Measurements from ENCODE around the gene OR3A2. TPM values are rescaled to one million over a fixed set of nuclear protein-coding genes. Genes with fewer than 3 reads are reported as not detected.
"Not testable (repeated sequence)": the region's sequence is repeated elsewhere in the genome, so short reads cannot be mapped to it uniquely, and the experiment has no call there.

Gene OR3A2
- total and polyA plus RNA-seq, 8 donors: not detected

DNA sequence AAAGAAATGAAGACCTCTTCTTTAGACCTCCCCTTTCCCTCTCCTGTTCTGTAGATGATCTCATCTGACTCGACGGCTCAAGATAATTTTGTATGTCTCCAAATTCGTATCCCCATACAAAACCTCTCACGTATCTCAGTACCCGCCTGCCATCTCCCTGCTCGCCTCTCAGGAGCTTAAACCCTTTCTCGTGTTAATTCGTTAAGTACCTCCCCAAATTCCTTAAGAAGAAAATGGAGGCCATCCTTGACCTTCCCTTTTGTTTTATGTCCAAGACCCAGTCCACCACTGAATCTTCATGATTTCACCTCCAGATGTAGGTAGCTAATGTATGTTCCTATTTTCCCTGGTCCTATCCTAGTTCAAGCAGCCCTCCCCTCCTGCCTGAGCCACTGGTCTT, 129.5 kb downstream of the OR3A2 start:
- Histone ChIP-seq H3K9me3 (peaks cover 0 to 6% (median 0%) of the 10 kb centered on the region in 4 donors), H3K36me3 (no peaks in the 10 kb centered on the region), H3K4me3 (no peak overlapping the region), H3K4me1 (no peaks in the 10 kb centered on the region), H3K27ac (no peak overlapping the region), H3K27me3 (no peaks in the 10 kb centered on the region)
- 83 to 93% (median 89%) methylated on average over 8 of the region's 8 CpGs for WGBS, 5 donors
- DNase-seq: no peak
- TF ChIP-seq POLR2AphosphoS5 (IDR thresholded peaks at IDR 0.05): no peak
- TF ChIP-seq, protein P1, sequence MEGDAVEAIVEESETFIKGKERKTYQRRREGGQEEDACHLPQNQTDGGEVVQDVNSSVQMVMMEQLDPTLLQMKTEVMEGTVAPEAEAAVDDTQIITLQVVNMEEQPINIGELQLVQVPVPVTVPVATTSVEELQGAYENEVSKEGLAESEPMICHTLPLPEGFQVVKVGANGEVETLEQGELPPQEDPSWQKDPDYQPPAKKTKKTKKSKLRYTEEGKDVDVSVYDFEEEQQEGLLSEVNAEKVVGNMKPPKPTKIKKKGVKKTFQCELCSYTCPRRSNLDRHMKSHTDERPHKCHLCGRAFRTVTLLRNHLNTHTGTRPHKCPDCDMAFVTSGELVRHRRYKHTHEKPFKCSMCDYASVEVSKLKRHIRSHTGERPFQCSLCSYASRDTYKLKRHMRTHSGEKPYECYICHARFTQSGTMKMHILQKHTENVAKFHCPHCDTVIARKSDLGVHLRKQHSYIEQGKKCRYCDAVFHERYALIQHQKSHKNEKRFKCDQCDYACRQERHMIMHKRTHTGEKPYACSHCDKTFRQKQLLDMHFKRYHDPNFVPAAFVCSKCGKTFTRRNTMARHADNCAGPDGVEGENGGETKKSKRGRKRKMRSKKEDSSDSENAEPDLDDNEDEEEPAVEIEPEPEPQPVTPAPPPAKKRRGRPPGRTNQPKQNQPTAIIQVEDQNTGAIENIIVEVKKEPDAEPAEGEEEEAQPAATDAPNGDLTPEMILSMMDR (IDR thresholded peaks at IDR 0.05): no peak
- no peak for TF ChIP-seq EP300 (IDR thresholded peaks at IDR 0.05)
- no peak for TF ChIP-seq POLR2A (IDR thresholded peaks at IDR 0.05)
- intact Hi-C loops (cut with DNase I; ENCODE audit: low total_unique reads): no loop called here

DNA sequence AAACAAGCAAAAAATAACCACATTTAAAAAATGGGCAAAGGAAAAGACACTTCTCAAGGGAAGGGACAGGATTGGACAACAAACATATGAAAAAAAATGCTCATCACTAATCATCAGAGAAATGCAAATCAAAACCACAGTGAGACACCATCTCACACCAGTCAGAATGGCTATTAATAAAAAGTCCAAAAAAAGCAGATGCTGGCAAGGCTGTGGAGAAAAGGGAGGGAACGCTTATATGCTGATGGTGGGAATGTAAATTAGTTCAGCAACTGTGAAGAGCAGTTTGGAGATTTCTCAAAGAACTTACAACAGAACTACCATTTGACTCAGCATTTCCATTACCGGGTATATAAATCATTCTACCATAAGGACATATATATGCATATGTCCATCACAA, 137.1 kb downstream of the OR3A2 start:
- DNase-seq; intact Hi-C loops (cut with DNase I; ENCODE audit: low total_unique reads); H3K27me3 ChIP-seq; H3K27ac ChIP-seq; H3K4me3 ChIP-seq; H3K9me3 ChIP-seq; H3K4me1 ChIP-seq; H3K36me3 ChIP-seq: not testable (repeated sequence)
- WGBS, 5 donors: 100% methylated on average over 1 of the region's 2 CpGs; no CpG with 5 or more reads in 2 of the 5 donors

DNA sequence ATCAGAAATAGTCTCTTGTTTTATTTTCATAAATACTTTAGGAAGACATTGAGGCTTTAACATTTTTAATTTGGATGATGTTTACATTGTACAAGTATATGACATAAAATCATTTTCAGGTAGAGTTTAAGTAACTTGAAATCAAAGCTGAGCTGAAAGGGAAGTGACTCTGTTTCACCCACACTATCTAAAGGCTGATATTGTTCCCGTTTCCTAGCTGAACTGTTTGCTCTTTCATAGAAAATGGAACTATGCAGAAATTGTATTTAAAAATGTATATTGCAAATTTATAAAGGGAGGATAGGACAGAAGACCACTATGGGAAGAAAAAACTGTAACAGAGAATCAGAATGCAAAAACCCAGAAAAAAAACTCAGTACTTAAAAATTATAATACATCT, 141.3 kb downstream of the OR3A2 start:
- H3K36me3 ChIP-seq; H3K27ac ChIP-seq; H3K27me3 ChIP-seq; H3K4me3 ChIP-seq; H3K4me1 ChIP-seq; intact Hi-C loops (cut with DNase I; ENCODE audit: low total_unique reads); H3K9me3 ChIP-seq; DNase-seq: not testable (repeated sequence)
- 6 to 44% (median 28%) methylated on average over 1 of the region's 1 CpG for WGBS, 5 donors

DNA sequence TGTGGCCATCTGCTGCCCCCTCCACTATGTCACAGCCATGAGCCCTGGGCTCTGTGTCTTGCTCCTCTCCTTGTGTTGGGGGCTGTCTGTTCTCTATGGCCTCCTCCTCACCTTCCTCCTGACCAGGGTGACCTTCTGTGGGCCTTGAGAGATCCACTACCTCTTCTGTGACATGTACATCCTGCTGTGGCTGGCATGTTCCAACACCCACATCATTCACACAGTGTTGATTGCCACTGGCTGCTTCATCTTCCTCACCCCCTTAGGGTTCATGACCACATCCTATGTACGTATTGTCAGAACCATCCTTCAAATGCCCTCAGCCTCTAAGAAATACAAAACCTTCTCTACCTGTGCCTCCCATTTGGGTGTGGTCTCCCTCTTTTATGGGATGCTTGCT, 145.1 kb downstream of the OR3A2 start:
- 88 to 100% (median 94%) methylated on average over 1 of the region's 1 CpG; no CpG with 5 or more reads in 1 of the 5 donors for WGBS, 5 donors
- intact Hi-C loops (cut with DNase I; ENCODE audit: low total_unique reads); H3K27me3 ChIP-seq; H3K27ac ChIP-seq; DNase-seq; H3K9me3 ChIP-seq; H3K4me1 ChIP-seq; H3K36me3 ChIP-seq; H3K4me3 ChIP-seq: not testable (repeated sequence)

DNA sequence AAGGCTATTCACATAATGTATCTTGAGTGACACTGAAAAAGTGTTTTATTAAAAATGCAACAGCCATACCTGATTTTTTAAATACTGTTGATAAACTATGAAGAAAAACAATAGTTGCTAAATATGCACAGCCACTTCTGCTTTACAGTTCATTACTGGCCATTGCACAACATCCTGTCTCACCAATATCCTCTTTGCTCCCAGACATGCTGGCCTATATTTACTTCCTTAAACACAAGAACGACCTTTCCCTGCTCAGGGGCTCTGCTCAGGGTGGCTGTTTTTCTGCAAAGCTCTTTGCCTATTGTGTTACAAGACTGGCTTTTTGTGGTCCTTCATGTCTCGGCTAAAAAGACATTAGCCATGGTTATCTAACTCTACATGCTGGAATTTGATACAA, 147.4 kb downstream of the OR3A2 start:
- H3K9me3 ChIP-seq; H3K27ac ChIP-seq; H3K36me3 ChIP-seq; H3K4me3 ChIP-seq; intact Hi-C loops (cut with DNase I; ENCODE audit: low total_unique reads); H3K4me1 ChIP-seq; H3K27me3 ChIP-seq: not testable (repeated sequence)
- 0 to 21% (median 0%) methylated on average over 1 to 2 of the region's 2 CpGs for WGBS, 5 donors
- peak in 1 of 2 donors; percentile 7 for DNase-seq

DNA sequence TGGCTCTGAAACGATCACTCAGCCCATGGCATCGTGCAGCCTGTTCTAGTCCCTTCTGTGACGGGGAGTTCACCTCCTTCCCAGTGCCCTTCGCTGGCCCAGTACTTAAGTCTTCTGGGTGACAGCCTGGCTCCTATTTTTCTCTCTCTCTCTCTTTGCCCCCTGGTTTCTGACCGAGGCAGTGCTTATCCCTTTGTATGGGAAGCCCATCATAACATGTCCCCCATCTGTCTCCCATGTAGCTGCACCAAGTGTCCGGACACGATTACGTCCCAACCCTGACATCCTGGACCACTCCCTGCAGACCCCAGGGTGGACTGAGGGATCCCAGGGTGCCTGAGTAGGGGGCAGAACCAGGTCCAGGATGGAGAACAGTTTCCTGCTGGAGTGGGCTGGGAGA, 153.8 kb downstream of the OR3A2 start:
- WGBS, 5 donors: 77 to 91% (median 83%) methylated on average over 5 to 8 of the region's 8 CpGs
- DNase-seq; H3K36me3 ChIP-seq; H3K4me3 ChIP-seq; intact Hi-C loops (cut with DNase I; ENCODE audit: low total_unique reads); H3K27ac ChIP-seq; H3K9me3 ChIP-seq; H3K27me3 ChIP-seq; H3K4me1 ChIP-seq: not testable (repeated sequence)

Small RNA genes lying within 50 kb of the gene (small RNA-seq; reads per million reads assigned to genes)
- 0 reads per million in 4 donors for gene OR1AC1P

Other genes with a start within 250 kb of the OR3A2 start
- gene OR1A2, start 188.8 kb downstream of the OR3A2 start, total RNA-seq: not detected
- gene OR1A2, start 188.8 kb downstream of the OR3A2 start, polyA plus RNA-seq: not detected
- gene OR1A1, start 178.6 kb downstream of the OR3A2 start, total RNA-seq: not detected
- gene OR1A1, start 178.6 kb downstream of the OR3A2 start, polyA plus RNA-seq: not detected
- gene OR3A1, start 87.9 kb downstream of the OR3A2 start, total RNA-seq: not detected
- not detected for gene OR3A1, start 87.9 kb downstream of the OR3A2 start, polyA plus RNA-seq
- not detected for gene OR1E1, start 12.1 kb upstream of the OR3A2 start, total RNA-seq
- gene OR1E1, start 12.1 kb upstream of the OR3A2 start, polyA plus RNA-seq: not detected
- gene OR3A3, start 25.1 kb upstream of the OR3A2 start, total RNA-seq: not detected
- not detected for gene OR3A3, start 25.1 kb upstream of the OR3A2 start, polyA plus RNA-seq
- gene OR1E2, start 47.5 kb upstream of the OR3A2 start, total RNA-seq: not detected
- gene OR1E2, start 47.5 kb upstream of the OR3A2 start, polyA plus RNA-seq: not detected
- gene SPATA22, start 85.5 kb upstream of the OR3A2 start, total RNA-seq: 1 to 10 TPM in 1 of 5 donors, not detected in 4; 4.1 TPM
- gene SPATA22, start 85.5 kb upstream of the OR3A2 start, polyA plus RNA-seq: 1 to 10 TPM in 1 of 3 donors, not detected in 2; 1.1 TPM
- gene ASPA, start 89.7 kb upstream of the OR3A2 start, total RNA-seq: 1 to 10 TPM in 4 of 5 donors, not detected in 1; 2.7 to 7.3 (median 4.7) TPM
- gene ASPA, start 89.7 kb upstream of the OR3A2 start, polyA plus RNA-seq: 1 to 10 TPM in 2 of 3 donors, under 1 TPM in 1; 0.53 to 3.1 (median 2.2) TPM
- 1 to 10 TPM in 3 of 5 donors, under 1 TPM in 2; under 0.01 to 6.7 (median 1.2) TPM for gene TRPV3, start 171.5 kb upstream of the OR3A2 start, total RNA-seq
- gene TRPV3, start 171.5 kb upstream of the OR3A2 start, polyA plus RNA-seq: under 1 TPM in 2 of 3 donors, not detected in 1; 0.25 to 0.33 TPM
- gene TRPV1, start 223.1 kb upstream of the OR3A2 start, total RNA-seq: 10 to 100 TPM in 4 of 5 donors, 1 to 10 TPM in 1; 3.9 to 71.8 (median 19.4) TPM
- 1 to 10 TPM in 2 of 3 donors, under 1 TPM in 1; 0.92 to 4.2 (median 3.1) TPM for gene TRPV1, start 223.1 kb upstream of the OR3A2 start, polyA plus RNA-seq
- gene SHPK, start 249.9 kb upstream of the OR3A2 start, total RNA-seq: 10 to 100 TPM; 10.5 to 29.4 (median 12.3) TPM
- 1 to 10 TPM; 4.9 to 5.5 (median 5.1) TPM for gene SHPK, start 249.9 kb upstream of the OR3A2 start, polyA plus RNA-seq

Data from stomach (tissue), 9 donors.